OCI-LY1 (cell line): ENCODE results near the gene MRPL24.

Source experiments
- CTCF ChIP-seq: fragments of 200-600 bp; sonication (generic), shearing (Covaris generic); IDR thresholded peaks from 2 replicates; pipeline ENCODE4 v1.5.1; 2017; ENCODE audit warnings: mild to moderate bottlenecking, antibody characterized with exemption, low read length, moderate library complexity, mixed read lengths
- EZH2 ChIP-seq: fragments of 200-600 bp; sonication (generic), shearing (Covaris generic); IDR thresholded peaks from 2 replicates; pipeline ENCODE4 v1.8.0; 2017; ENCODE audit warnings: borderline replicate concordance, mixed run types, mild to moderate bottlenecking, antibody characterized with exemption, low read length, moderate library complexity, mixed read lengths

- TF ChIP-seq CTCF (no peak), EZH2 (no peak)
Measured at GRCh38 chr1:156709757-156710489, 31.0 kb downstream of the MRPL24 start.
